Measurements from ENCODE around the gene PLXDC2.

Gene PLXDC2

GRCh38 chr10:19958787-19959186 is 142.6 kb downstream of the PLXDC2 start:
- DNase-seq: no peak

GRCh38 chr10:19961076-19962053 is 145.1 kb downstream of the PLXDC2 start:
- DNase-seq: no peak
- H3K4me3 Mint-ChIP-seq: no peak overlapping the region
- no peak overlapping the region for H3K27ac Mint-ChIP-seq
- TF ChIP-seq CTCF (IDR thresholded peaks at IDR 0.05): no peak
- H3K9me3 Mint-ChIP-seq: peaks cover 8% of the 10 kb centered on the region
- H3K27me3 Mint-ChIP-seq (ENCODE audit: low read depth, poor library complexity): peaks cover 3% of the 10 kb centered on the region
- peaks cover 26% of the 10 kb centered on the region for H3K36me3 Mint-ChIP-seq (ENCODE audit: low read depth)
- peaks cover 35% of the 10 kb centered on the region for H3K4me1 Mint-ChIP-seq

More at GRCh38 chr10:19958787-19959186, 142.6 kb downstream of the PLXDC2 start:
- TF ChIP-seq CTCF (IDR thresholded peaks at IDR 0.05): no peak
- Mint-ChIP-seq H3K4me1 (peaks cover 27% of the 10 kb centered on the region), H3K4me3 (no peak overlapping the region), H3K27me3 (ENCODE audit: low read depth, poor library complexity) (peaks cover 3% of the 10 kb centered on the region), H3K27ac (no peak overlapping the region), H3K36me3 (ENCODE audit: low read depth) (peaks cover 24% of the 10 kb centered on the region), H3K9me3 (peaks cover 8% of the 10 kb centered on the region)

- no peak for DNase-seq
- peak overlapping the region; percentile 61 for H3K27ac Mint-ChIP-seq
- H3K4me1 Mint-ChIP-seq: peaks cover 44% of the 10 kb centered on the region
- H3K36me3 Mint-ChIP-seq (ENCODE audit: low read depth): peaks cover 26% of the 10 kb centered on the region
- H3K4me3 Mint-ChIP-seq: no peak overlapping the region
- H3K9me3 Mint-ChIP-seq: peaks cover 8% of the 10 kb centered on the region
- H3K27me3 Mint-ChIP-seq (ENCODE audit: low read depth, poor library complexity): peaks cover 3% of the 10 kb centered on the region
- TF ChIP-seq CTCF (IDR thresholded peaks at IDR 0.05): no peak
Measured at GRCh38 chr10:19964625-19965024, 148.4 kb downstream of the PLXDC2 start.

GRCh38 chr10:19966751-19967150 is 150.5 kb downstream of the PLXDC2 start:
- no peak for TF ChIP-seq CTCF (IDR thresholded peaks at IDR 0.05)
- peaks cover 3% of the 10 kb centered on the region for H3K27me3 Mint-ChIP-seq (ENCODE audit: low read depth, poor library complexity)
- H3K4me3 Mint-ChIP-seq: peak overlapping the region; percentile 69
- DNase-seq: peak; percentile 60
- peaks cover 8% of the 10 kb centered on the region for H3K9me3 Mint-ChIP-seq
- H3K36me3 Mint-ChIP-seq (ENCODE audit: low read depth): peaks cover 19% of the 10 kb centered on the region
- peaks cover 33% of the 10 kb centered on the region for H3K4me1 Mint-ChIP-seq
- peak overlapping the region; percentile 77 for H3K27ac Mint-ChIP-seq

- Mint-ChIP-seq H3K4me1 (peaks cover 33% of the 10 kb centered on the region), H3K36me3 (ENCODE audit: low read depth) (peaks cover 13% of the 10 kb centered on the region), H3K9me3 (peaks cover 2% of the 10 kb centered on the region), H3K4me3 (no peak overlapping the region), H3K27ac (peak overlapping the region; percentile 31), H3K27me3 (ENCODE audit: low read depth, poor library complexity) (peaks cover 3% of the 10 kb centered on the region)
- TF ChIP-seq CTCF (IDR thresholded peaks at IDR 0.05): no peak
- no peak for DNase-seq
Measured at GRCh38 chr10:19967981-19968380, 151.7 kb downstream of the PLXDC2 start.
